CD4-positive, alpha-beta T cell treated with Interleukin-4 for 4 hours (primary cell): ENCODE data around the gene COPG2.
"Not testable (repeated sequence)": the region's sequence is repeated elsewhere in the genome, so short reads cannot be mapped to it uniquely, and the experiment has no call there.

Source experiments
- DNase-seq: peaks from one replicate; pipeline ENCODE4 v3.0.0-alpha.2; 2020

The COPG2 gene

DNA sequence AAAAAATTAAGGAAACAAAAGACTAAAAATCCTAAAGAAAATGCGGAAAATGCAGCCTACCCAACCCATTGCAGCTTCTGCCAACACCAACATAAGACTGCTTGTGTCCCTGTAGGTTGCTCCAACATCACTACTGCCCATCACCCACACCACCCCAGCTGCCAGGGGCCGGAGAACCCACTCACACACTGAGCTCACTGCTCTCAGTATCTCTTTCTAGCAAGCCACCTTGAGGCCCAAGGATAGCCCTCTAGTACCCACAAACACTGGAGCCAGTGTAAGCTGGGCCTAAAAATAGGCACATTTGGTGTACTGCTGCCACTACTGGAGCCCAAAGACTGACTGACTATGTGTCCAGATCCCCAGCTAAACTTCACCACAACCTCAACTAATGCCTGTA is 109.4 kb downstream of the COPG2 start:
- DNase-seq = no peak

DNA sequence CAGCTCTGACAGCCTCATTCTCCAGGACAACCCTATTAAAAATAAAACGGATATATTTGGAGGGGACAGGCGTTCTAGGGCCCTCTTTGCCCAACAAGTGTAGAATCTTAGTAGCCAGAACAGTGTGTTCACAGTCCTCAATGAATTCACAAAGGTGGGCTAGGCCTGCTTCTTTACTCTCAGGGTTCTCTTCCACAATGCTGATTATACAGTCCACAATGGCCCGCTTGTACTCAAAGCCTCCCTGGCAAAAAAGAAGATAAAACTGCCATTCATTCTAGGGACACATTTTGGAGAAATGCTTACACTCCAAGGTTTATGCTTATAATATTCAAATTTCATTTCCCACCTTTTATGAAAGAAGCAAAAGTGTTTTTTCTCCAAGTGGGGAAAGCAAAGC is 114.1 kb downstream of the COPG2 start:
- DNase-seq = no peak

DNA sequence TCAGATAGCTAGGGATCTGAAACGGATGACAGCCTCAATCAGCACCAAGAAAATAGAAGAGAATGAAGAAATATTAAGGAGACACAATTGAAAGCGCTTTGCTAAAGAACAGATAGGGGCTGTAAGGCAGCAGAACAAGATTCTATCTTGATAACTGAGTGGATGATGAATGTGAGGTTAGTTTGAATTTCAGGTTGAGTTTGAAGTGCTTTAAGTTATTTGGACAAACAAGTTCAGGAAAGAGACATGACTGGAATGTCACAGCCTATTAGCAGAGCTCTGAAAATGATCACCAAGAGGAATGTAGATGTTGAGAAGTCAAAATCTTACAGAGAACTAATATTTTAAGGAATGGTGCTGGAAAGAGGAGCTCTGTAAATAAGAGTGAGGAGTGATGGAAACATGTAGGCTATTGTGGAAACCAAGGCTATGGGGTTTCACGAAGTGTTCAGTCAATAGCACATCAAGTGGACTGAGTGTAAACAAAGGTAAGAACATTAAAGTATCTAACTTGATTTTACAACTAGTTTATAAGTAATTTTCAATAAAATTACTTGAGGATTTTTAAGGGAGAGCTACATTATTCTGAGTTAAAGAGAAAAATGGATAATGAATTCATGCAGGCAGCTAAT is 115.0 kb downstream of the COPG2 start:
- no peak for DNase-seq

DNA sequence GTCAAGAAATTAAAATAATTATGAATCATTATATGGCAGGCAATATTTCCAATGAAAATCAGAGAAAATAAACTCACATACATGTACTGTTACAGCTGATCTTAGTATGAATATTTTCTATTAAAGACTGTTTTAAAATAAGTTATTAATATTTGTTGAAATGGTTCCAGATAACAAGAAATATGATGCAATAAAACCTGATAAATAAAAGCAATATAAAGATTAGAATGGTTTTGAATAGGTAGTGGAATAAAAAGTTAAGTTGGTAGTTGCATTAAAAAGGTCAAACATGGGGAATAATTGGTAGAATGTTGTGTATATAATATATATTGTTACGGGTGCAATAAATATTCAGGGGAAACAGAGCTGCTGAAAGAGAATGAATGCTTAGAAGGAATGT is 124.2 kb downstream of the COPG2 start:
- no peak for DNase-seq

DNA sequence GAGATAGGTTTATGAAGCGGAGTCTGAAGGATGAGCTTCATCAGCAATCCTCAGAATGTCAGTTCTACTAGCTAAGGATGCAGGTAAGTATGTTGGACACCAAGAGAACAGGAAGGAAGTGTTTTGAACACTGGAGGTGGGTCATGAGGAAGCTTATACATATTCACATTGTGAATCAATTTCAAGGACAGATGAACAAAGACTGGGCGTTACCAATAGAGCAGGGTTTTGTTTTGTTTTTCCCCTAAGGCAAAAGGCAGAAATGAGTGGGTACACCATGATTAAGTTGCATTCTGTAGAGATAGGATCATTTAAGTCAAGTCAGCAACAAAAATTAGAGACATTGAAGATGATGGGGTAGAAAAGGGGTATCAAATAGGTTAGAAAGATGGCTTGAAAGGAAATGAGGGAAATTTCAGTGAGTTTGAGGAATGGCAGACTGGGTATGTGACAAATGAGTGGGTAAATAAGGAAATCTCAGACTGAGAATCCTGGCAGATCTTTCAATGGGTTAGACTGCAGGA is 125.0 kb downstream of the COPG2 start:
- no peak for DNase-seq

DNA sequence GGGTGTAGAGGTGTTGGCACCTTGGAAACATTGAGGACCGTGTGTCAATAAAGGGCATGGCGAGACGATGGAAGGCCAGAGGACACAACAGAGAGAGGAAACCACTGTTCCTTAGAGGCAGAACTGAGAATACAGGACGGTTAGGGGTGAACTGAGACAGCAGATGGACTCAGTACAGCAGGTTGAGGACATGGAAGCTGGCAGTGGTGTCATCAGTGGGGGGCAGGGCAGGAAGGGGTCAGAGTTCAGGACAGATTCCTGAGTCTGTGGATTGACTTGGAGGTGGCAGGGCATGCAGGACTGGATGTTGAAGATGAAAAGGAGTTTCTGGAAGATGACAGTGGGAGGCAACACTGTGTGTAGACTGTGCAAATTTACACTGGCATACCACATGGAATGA is 126.3 kb downstream of the COPG2 start:
- not testable (repeated sequence) for DNase-seq

DNA sequence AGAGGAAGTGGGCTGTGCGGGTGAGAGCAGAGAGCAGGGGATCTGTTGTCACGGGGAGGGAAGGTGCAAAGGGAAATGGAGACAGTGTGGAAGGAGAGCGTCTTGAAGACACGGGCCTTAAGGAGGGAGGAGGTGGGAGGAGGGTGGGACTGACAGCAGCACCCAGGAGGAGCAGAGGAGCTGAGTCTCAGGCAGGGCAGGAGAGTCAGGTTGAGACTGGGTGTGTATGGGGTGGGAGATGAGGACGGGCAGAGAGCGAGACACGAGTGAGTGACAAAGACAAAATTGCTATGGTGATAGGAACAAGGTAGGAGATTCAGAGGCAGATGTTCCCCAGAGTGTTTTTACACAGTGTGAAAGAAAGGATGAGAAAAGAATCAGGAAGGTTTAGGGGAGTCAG is 127.3 kb downstream of the COPG2 start:
- not testable (repeated sequence) for DNase-seq

DNA sequence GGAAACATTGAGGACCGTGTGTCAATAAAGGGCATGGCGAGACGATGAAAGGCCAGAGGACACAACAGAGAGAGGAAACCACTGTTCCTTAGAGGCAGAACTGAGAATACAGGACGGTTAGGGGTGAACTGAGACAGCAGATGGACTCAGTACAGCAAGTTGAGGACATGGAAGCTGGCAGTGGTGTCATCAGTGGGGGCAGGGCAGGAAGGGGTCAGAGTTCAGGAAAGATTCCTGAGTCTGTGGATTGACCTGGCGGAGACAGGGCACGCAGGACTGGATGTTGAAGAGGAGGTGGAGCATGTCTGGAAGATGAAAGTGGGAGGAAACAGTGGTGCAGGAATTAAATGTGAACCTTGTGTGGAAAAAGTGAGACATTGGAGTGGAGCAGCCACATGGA is 130.7 kb downstream of the COPG2 start:
- not testable (repeated sequence) for DNase-seq

DNA sequence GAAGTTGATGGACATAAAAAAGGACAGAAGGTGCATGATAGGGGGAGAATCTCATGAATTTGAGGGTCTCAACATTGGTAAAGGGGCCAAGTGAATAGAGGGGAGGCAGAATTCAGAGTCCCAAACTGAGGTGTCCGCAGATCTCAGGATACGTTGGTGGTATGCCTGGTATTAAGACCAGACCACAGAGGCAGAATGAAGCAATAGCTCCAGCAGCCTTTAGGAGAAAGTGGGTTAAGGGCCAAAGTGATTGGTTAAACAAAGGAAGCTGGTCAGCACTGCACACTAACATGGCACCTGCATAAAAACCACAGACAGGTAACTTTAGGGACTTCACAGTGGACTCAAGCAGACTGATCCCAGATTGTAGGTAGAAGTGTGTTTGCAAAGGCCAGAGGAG is 139.1 kb downstream of the COPG2 start:
- DNase-seq = no peak

DNA sequence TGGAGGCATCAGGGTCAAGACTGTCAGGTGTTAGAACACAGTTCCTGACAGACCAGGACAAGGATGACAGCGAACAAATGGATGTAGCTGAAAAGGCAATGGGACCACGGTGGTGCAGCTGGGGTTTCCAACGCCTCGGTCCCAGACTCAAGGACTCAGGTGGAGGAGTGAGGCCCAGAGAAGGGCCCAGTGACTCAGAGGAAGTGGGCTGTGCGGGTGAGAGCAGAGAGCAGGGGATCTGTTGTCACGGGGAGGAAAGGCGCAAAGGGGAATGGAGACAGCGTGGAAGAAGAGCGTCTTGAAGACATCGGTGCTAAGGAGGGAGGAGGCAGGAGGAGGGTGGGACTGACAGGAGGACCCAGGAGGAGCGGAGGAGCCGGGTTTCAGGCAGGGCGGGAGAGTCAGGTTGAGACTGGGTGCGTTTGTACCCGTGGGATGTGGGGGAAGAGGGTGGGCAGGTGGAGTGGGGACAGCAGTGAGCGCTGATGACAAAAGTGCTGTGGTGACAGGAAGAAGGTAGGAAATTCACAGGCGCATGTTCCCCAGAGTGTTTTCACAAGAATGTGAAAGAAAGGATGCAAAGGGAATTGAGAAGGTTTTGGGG is 140.7 kb downstream of the COPG2 start:
- not testable (repeated sequence) for DNase-seq

DNA sequence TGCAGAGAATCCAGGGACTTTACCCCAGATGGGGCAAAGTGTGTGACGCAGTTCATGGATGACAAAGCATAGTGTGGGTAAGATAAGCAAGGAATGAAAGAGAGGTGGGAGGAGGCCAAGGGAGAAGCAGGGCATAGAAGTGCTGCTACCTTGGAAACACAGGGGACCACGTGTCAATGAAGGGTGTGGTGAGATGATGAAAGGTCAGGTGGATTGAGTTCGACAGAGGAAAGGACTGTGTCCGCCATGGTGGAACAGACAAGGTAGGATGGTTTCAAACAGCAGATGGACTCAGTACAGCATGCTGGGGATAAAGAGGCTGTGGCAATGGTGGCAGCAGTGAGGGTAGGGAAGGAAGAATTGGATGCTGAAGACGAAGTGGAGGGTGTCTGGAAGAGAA is 143.9 kb downstream of the COPG2 start:
- no peak for DNase-seq

DNA sequence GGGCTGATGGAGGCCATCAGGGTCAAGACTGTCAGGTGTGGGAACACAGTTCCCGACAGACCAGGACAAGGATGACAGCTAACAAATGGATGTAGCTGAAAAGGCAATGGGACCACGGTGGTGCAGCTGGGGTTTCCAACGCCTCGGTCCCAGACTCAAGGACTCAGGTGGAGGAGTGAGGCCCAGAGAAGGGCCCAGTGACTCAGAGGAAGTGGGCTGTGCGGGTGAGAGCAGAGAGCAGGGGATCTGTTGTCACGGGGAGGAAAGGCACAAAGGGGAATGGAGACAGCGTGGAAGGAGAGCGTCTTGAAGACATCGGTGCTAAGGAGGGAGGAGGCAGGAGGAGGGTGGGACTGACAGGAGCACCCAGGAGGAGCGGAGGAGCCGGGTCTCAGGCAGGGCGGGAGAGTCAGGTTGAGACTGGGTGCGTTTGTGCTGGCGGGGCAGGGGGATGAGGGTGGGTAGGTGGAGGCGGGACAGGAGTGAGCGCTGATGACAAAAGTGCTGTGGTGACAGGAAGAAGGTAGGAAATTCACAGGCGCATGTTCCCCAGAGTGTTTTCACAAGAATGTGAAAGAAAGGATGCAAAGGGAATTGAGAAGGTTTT is 144.9 kb downstream of the COPG2 start:
- not testable (repeated sequence) for DNase-seq

DNA sequence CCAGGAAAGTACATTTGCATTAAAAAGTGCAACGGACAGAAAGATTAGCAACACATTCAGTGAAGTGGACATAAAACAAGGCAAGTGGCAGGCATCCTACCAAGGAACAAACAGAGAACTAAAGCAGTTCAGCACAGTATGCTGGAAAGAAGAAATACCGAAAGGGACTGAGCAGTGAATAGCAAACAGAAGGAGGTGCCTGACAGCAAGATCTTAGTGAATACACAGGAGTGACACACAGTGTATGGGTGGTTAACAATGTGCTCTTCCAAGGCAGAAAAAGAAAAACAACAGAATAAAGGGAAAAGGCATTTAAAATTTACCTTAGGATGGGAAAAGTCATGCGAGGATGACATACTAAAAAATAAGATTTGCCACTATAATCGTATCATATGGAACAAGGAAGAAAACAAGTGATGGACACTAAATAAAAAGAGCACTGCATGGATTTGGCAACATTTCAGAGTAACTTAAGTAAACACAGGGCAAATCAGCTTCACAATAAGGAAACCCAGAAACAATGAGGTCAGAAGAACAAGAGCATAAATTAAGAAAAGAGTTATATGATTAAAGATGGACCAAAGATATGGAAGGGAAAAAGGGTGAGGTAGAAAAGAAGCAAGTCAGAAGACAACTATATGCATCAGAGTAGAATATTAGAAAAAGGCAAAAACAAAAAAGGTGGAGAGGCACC is 147.1 kb downstream of the COPG2 start:
- no peak for DNase-seq

DNA sequence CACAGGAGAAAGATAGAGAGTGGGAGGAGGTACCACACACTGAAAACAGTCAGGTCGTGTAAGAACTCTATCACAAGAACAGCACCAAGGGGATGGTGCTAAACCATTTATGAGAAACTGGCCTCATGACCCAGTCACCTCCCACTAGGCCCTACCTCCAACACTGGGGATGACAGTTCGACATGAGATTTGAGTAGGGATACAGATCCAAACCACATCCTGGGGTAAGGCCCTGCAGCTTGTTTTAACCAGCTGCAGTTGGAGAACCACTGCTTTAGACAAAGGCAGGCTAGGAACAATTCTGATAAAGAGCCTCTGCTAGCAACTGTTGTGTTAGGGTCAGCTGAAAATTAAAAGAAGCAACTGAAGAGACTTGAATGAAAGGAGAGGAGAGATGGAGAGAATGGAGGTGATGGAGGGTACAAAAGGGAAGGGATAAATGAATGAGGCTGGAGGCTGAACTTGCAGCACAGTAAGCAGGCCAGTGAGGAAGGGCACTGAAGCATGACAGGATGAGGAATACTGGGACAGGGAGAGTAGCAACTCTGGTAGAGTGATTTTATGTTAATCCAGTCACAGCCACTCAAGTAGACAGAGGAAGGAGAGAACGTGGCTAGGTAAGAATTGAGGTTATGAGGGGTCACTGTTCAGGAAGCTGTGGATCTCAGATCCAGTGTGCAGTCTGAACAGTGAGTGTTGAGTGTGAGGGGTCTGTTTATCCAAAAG is 153.1 kb downstream of the COPG2 start:
- DNase-seq = no peak

DNA sequence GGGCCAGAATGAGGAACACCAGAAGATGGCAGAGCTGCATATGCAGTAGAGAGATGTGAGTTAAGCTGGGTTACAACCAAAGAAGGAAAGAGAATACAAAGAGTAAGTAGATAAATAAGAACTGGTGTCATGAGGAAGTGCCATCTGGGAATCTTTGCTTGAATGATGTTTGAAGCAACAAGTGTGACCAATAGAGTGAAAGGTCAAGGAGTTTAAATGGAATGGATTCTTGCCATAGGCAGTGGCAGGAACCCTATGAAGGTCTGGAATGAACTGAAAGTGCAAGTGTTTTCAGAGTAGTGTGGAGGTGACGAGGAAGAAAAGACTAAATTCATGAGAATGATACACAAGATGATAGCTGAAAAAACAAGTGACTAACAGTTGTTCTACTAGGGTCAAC is 155.1 kb downstream of the COPG2 start:
- DNase-seq = no peak

DNA sequence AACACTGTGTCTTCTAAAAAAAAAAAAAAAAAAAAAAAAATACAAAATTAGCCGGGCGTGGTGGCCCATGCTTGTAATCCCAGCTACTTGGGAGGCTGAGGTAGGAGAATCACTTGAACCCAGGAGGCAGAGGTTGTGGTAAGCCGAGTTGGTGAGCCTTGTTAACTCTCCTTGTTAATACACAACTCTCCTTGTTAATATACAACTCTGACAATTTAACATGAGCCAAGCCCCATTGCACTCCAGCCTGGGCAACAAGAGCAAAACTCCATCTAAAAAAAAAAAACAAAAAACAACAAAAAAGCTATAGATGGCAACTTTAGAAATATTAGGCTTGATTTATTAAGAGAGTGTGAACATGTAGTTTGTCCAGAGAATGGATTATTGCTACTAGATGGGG is 156.5 kb downstream of the COPG2 start:
- DNase-seq = not testable (repeated sequence)

DNA sequence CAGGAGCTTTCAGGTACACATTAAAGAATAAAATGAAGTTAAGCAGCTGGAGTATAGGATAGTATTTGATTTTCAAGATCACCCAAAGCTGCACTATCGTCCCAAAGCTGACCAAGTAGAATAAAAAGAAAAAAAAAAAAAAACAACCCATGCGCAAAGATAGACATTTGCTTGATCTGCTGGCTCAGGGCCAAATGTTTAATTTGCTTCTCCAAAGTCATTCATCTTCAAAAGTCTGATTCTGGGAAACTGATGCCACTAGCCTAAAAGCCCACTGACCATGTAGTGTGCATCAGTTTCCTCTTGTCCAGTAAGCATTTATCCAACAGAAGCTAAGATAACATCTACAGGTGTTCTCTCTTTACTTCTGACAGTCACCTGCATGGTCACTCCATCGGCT is 162.2 kb downstream of the COPG2 start:
- DNase-seq = no peak

DNA sequence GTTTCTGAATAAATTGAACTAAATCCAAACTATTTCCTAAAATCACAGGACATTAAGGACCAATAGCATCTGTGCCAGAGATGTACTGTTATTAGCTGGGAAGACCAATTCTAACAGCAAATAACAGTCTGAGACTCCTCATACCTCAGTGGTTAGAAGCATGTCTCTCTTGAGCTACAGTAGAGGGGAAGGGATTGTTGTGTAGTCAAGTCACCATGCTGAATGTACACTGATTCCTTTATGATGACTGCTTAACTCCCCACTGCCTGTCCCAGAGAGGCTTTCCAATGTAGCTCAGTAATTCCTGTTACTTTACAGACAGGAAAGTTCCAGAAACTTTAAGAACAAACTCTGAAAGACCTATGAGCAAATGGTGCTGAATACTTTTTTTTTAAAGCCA is 162.8 kb downstream of the COPG2 start:
- no peak for DNase-seq

DNA sequence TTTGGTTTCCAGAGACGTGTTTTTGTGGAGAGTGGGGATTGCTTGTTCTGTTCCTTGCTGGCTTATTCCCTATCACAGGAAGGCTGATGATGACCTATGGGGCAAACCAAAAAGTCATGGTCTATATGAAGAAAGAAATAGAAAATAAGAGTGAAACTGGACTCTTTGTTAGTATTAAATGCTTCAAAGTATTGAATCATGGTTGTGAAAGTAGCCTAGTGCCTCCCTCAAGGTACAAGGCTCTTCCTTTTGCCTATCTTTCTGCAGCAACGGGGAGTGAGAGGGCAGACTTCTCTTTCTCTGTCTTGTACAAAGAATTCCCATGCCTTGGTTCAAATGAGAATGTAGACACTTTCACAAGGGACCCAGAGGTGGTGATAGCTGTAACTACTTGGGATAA is 167.6 kb downstream of the COPG2 start:
- DNase-seq = no peak

DNA sequence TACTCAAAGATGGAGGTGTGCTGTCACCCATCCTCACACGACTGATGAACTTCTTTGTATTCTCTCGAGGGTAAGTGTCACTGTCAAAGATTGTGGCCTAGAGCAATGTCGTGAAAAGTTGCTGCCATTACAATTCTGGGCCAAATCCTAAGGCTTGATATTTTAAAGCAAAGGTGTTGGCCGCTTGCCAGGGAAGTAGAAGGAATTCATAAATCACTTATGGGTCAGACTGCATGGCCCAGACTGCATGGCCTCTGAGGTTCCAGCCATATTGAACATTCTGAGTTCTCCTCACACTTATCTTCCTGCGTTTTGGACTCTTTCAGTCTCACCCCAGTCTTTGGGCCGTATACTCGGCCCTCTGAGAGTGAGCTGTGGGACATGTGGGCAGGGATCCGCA is 168.1 kb downstream of the COPG2 start:
- DNase-seq = no peak

DNA sequence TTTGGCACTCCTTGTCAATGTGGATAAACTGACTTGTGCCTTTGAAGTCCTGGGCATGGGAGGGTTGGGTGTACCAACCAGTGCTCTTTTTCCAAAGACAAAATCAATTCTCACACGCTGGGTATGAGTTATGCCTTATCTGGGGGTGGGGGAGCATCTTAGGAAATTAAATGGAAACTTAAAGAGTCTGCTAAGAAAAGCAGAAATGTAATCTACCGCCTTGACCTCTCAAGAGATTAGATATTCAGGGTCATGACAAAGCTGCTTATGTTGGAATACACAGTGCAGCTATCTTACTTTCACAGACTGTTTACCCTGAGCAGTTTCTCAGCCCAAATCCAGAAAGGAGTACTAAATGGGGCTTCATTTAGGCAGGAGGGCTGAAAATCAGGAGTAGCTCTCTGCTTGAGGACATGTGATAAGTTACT is 174.1 kb downstream of the COPG2 start:
- no peak for DNase-seq

DNA sequence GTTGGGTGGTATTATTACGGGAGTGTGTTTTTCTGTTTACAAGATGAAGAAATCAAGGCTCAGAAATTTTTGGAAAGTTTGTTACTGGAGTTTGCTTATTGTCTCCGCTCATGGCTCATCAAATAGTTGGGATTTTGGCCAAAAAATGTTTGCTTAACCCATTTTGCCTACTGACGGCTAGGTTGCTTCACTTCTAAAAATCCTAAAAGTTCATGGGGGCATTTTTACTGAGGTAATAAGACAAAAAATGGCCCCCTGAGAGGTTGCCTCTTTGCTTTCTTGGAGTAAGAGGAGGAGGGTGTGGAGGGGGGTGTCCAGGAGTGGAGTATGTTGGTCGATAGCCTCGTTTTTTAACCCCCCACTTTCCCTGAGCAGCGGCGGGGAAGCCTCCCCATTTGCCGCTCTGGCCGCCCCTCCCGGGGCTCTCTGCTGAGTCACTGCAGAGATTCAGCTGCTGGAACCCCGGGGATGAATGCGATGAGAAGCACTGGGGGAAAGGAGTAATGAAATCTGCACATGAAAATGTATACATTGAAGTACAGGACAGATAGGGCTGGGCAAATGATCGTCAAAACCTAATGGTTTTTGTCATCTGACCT is 175.2 kb downstream of the COPG2 start:
- DNase-seq = no peak
